ENCODE measurements around the gene BORCS5.
A peak's percentile ranks its signal among the peaks of the same experiment; 100 is the strongest.

The BORCS5 gene

DNA sequence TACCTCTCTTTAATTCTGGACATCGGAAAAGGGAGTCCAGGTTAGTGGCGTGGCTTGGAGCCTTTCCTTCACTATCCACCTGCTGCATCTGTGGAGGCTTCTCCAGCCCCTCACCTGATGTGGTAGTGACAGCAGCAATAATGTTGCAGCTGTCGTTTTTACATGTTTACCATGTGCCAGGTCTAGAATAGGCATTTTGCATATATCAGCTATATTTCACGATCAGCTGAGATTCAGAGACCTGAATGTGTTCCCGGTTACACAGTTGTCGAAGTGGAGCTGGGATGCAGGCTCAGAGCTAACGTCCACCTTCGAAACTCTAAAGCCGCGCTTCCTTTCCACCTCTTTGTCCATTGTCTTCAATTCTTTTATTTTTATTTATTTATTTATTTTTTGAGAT is 91.0 kb downstream of the BORCS5 start:
- TF ChIP-seq, protein P1, sequence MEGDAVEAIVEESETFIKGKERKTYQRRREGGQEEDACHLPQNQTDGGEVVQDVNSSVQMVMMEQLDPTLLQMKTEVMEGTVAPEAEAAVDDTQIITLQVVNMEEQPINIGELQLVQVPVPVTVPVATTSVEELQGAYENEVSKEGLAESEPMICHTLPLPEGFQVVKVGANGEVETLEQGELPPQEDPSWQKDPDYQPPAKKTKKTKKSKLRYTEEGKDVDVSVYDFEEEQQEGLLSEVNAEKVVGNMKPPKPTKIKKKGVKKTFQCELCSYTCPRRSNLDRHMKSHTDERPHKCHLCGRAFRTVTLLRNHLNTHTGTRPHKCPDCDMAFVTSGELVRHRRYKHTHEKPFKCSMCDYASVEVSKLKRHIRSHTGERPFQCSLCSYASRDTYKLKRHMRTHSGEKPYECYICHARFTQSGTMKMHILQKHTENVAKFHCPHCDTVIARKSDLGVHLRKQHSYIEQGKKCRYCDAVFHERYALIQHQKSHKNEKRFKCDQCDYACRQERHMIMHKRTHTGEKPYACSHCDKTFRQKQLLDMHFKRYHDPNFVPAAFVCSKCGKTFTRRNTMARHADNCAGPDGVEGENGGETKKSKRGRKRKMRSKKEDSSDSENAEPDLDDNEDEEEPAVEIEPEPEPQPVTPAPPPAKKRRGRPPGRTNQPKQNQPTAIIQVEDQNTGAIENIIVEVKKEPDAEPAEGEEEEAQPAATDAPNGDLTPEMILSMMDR (conservative IDR thresholded peaks at IDR 0.05) = no peak
- H3K27ac ChIP-seq = no peak overlapping the region

DNA sequence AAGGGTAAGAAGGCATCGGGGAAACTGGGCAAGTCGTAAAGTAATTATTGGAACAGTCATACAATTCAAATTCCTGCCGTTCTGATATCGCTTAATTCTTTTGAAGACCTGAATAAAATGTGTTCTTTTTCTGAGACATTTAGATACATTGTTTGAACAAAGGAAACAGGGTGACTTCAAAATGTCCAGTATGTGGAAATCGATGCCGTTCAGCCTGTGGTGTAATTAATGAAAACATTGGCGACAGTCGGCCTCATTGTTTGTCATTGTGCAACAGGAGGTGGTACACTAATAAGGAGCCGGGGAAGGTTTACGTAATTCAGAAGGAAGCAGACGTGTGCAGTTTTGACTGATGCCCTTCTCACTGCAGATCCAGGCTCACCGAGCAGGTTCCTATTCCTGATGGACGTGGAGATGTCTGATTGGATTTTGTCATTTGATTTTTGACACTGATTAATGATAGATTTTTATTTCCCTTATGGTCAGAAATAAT is 92.7 kb downstream of the BORCS5 start:
- H3K27ac ChIP-seq = peak overlapping the region; percentile 76
- TF ChIP-seq, protein P1 (conservative IDR thresholded peaks at IDR 0.05) = no peak

GRCh38 chr12:12450043-12450471 is 93.2 kb downstream of the BORCS5 start:
- peak overlapping the region; percentile 76 for H3K27ac ChIP-seq
- TF ChIP-seq, protein P1 (conservative IDR thresholded peaks at IDR 0.05) = no peak

DNA sequence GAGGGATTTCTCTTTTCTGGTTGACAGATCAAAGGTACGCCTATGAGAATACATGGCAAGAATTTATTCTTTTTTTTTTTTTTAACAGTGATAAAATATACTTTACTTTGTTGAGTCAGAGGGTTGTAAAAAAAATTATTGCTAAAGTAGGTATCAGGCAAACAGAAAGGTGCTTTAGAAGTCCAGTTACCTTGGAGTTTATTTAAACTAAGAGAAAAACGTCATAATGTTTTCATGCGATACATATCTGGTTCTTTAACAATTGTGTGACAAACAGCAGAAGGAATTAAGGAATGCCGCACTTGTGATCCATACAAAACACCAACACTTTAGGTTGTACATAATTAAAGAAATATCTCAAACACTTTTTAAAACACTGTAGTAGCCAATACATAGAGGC is 94.2 kb downstream of the BORCS5 start:
- TF ChIP-seq, protein P1 (conservative IDR thresholded peaks at IDR 0.05) = no peak
- H3K27ac ChIP-seq = peak overlapping the region; percentile 76

DNA sequence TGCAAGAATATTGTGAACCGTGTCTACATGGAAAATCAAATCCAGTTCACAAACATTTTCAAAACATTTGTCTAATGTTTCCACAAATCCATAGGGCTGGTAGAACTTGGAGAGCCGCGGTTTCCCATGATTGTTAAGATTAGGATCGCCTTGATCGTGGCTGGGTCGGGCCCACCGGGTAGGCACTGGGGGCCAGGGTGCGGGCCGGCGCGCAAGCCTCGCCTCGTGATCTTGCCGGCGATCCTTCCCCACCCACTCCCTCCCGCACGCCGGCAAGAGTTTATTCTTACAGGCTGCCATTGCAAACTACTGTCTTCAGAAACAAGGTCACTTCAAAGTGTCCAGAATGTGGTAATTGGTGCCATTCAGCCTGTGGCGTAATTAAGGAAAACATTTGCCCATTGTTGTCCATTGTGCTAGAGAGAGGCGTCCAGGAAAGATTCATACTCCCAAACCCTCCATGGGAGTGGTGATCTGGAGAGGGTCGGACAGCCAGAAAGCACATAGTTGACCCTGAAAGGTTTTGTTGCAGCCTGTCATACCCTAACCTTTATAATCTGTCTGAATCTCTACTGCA is 95.5 kb downstream of the BORCS5 start:
- peak overlapping the region; percentile 76 for H3K27ac ChIP-seq
- TF ChIP-seq, protein P1 (conservative IDR thresholded peaks at IDR 0.05) = no peak

DNA sequence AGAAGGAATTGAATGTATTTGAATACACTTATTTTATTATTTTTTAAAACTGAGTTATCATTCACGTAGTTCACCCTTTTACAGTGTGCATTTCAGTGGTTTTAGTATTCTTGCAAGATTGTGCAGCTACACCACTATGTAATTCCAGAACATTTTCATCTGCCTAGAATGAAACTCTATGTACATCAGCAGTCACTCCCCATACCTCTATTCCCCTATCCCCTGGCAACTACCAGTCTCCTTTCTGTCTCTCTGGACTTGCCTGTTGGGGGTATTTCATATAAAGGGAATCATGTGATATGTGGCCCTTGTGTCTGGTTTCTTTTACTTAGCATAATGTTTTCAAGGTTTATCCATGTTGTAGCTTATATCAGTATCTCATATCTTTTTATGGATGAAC is 96.8 kb downstream of the BORCS5 start:
- TF ChIP-seq, protein P1 (conservative IDR thresholded peaks at IDR 0.05) = no peak

GRCh38 chr12:12454315-12454714 is 97.4 kb downstream of the BORCS5 start:
- TF ChIP-seq, protein P1 (conservative IDR thresholded peaks at IDR 0.05) = no peak
- no peak overlapping the region for H3K27ac ChIP-seq

More for the DNA sequence above, 96.8 kb downstream of the BORCS5 start:
- H3K27ac ChIP-seq = no peak overlapping the region

Measured in VCaP (cell line).